IMR-90 (cell line): Measurements from ENCODE around the gene MDM2. TPM values are rescaled to one million over a fixed set of nuclear protein-coding genes. Genes with fewer than 3 reads are reported as not detected.
A peak's percentile ranks its signal among the peaks of the same experiment; 100 is the strongest.

ENCODE experiments used
- ATAC-seq: fragments of 200-7000 bp; cut with Tn5 transposase; 2 replicates; pipeline ENCODE4 v1.9.1; 2020; ENCODE audit warnings: low read depth, mild to moderate bottlenecking, moderate library complexity
- BruUV-seq: library from RNA; stranded (reverse); fragments of 400-500 nt; replicated peaks from 2 replicates; lab custom pipeline; 2021; lab: Mats Ljungman, UMichigan
- CTCF ChIA-PET: fragments of 300-600 bp; formaldehyde crosslinking; extraction: SDS; loops from one replicate; lab custom pipeline; 2021; ENCODE audit warnings: antibody characterized with exemption; lab: Yijun Ruan, JAX
- POLR2A ChIA-PET: fragments of 300-600 bp; sonication (Branson Sonifier 250); formaldehyde crosslinking; loops from one replicate; lab custom pipeline; 2022; ENCODE audit warnings: antibody characterized with exemption; ENCODE audit not compliant: unreplicated experiment; lab: Charles Lee
- DNase-seq: peaks from one replicate; pipeline ENCODE4 v3.0.0; 2013
- H2AFZ ChIP-seq: replicated peaks from 2 replicates; pipeline ENCODE3; 2013; ENCODE audit warnings: low read length, mild to moderate bottlenecking; ENCODE audit not compliant: poor library complexity
- H2AK5ac ChIP-seq: 2 replicates; pipeline ENCODE4 v1.6.1; 2013; ENCODE audit warnings: low read depth, low read length, inconsistent platforms
- H2AK9ac ChIP-seq: replicated peaks from 2 replicates; pipeline ENCODE3; 2013; ENCODE audit warnings: mild to moderate bottlenecking, low read depth, low read length, moderate library complexity; ENCODE audit not compliant: poor library complexity
- H2BK120ac ChIP-seq: 2 replicates; pipeline ENCODE4 v1.6.1; 2013; ENCODE audit warnings: low read depth, low read length, inconsistent platforms
- H2BK15ac ChIP-seq: 3 replicates; pipeline ENCODE4 v1.6.1; 2013; ENCODE audit warnings: low read depth, low read length, inconsistent platforms
- H2BK20ac ChIP-seq: 2 replicates; pipeline ENCODE4 v1.6.1; 2013; ENCODE audit warnings: low read depth, mild to moderate bottlenecking, inconsistent platforms, low read length, moderate library complexity
- H2BK5ac ChIP-seq: 2 replicates; pipeline ENCODE4 v1.6.1; 2013; ENCODE audit warnings: mild to moderate bottlenecking, low read depth, low read length, inconsistent platforms; ENCODE audit not compliant: poor library complexity, severe bottlenecking
- H3K14ac ChIP-seq: replicated peaks from 2 replicates; pipeline ENCODE4 v1.6.1; 2013; ENCODE audit warnings: low read depth, low read length, inconsistent platforms
- H3K18ac ChIP-seq: 2 replicates; pipeline ENCODE4 v1.6.1; 2013; ENCODE audit warnings: low read depth, low read length, control low read depth
- H3K23ac ChIP-seq: 2 replicates; pipeline ENCODE4 v1.6.1; 2013; ENCODE audit warnings: low read depth, low read length, inconsistent platforms
- H3K27ac ChIP-seq: 2 replicates; pipeline ENCODE4 v1.5.1; 2013; ENCODE audit warnings: mild to moderate bottlenecking, control low read depth, low read length; ENCODE audit not compliant: insufficient read depth
- H3K27me3 ChIP-seq: 2 replicates; pipeline ENCODE4 v1.6.1; 2013; ENCODE audit warnings: low read length; ENCODE audit not compliant: control insufficient read depth, insufficient read depth
- H3K36me3 ChIP-seq: 2 replicates; pipeline ENCODE4 v1.6.1; 2013; ENCODE audit warnings: low read length, mixed read lengths; ENCODE audit not compliant: control insufficient read depth, insufficient read depth
- H3K4ac ChIP-seq: 2 replicates; pipeline ENCODE4 v1.6.1; 2013; ENCODE audit warnings: low read depth, low read length, inconsistent platforms
- H3K4me1 ChIP-seq: 2 replicates; pipeline ENCODE4 v1.6.1; 2013; ENCODE audit warnings: low read length, mixed read lengths; ENCODE audit not compliant: control insufficient read depth, insufficient read depth
- H3K4me2 ChIP-seq: 2 replicates; pipeline ENCODE4 v1.6.1; 2013; ENCODE audit warnings: low read depth, mild to moderate bottlenecking, control low read depth, low read length, moderate library complexity
- H3K4me3 ChIP-seq: 2 replicates; pipeline ENCODE4 v1.5.1; 2013; ENCODE audit warnings: low read depth, mild to moderate bottlenecking, control low read depth, low read length, moderate library complexity; ENCODE audit not compliant: insufficient read depth
- H3K56ac ChIP-seq: 2 replicates; pipeline ENCODE4 v1.6.1; 2013; ENCODE audit warnings: low read length, inconsistent platforms; ENCODE audit not compliant: insufficient read depth; ENCODE audit errors: extremely low read depth
- H3K79me1 ChIP-seq, 2 experiments: 2 replicates each; pipeline ENCODE4 v1.6.1; 2013; ENCODE audit warnings: low read length in 2 of 2, inconsistent platforms in 1 of 2, low read depth in 1 of 2
- H3K9ac ChIP-seq: 2 replicates; pipeline ENCODE4 v1.6.1; 2013; ENCODE audit warnings: low read depth, low read length, control low read depth
- H3K9me1 ChIP-seq: 2 replicates; pipeline ENCODE4 v1.6.1; 2013; ENCODE audit warnings: low read length, inconsistent platforms; ENCODE audit not compliant: insufficient read depth
- H3K9me3 ChIP-seq: 2 replicates; pipeline ENCODE4 v1.6.1; 2013; ENCODE audit warnings: low read length; ENCODE audit not compliant: control insufficient read depth, insufficient read depth
- H4K20me1 ChIP-seq: 2 replicates; pipeline ENCODE4 v1.6.1; 2013; ENCODE audit warnings: low read length, inconsistent platforms; ENCODE audit not compliant: insufficient read depth
- H4K5ac ChIP-seq: 2 replicates; pipeline ENCODE4 v1.6.1; 2013; ENCODE audit warnings: mild to moderate bottlenecking, low read depth, low read length, control low read depth
- H4K8ac ChIP-seq, 2 experiments: 2 replicates each; pipeline ENCODE4 v1.6.1; 2013; ENCODE audit warnings: low read depth in 2 of 2, low read length in 2 of 2, control low read depth in 1 of 2, inconsistent platforms in 1 of 2
- H4K91ac ChIP-seq: 2 replicates; pipeline ENCODE4 v1.6.1; 2013; ENCODE audit warnings: low read depth, low read length, inconsistent platforms; ENCODE audit not compliant: insufficient read depth
- CEBPB ChIP-seq: IDR thresholded peaks from 2 replicates; pipeline ENCODE4 v1.6.1; 2012; ENCODE audit warnings: low read depth, low read length, improper control_type of control experiment
- WGBS, 2 experiments: methylation state at CpG; one replicate each; pipeline versions ENCODE4 v1.1.5 to v1.1.7; 2013; ENCODE audit warnings: missing lambda C conversion rate in 2 of 2; ENCODE audit not compliant: insufficient read length in 1 of 2; ENCODE audit errors: extremely low coverage in 2 of 2; 5-methylcytosine and 5-hydroxymethylcytosine counted together
- dilution Hi-C: fragments of 300-500 bp; cut with HindIII; formaldehyde crosslinking; loops from one replicate; pipeline ENCODE4 v1.14.3; 2018; ENCODE audit warnings: low sequenced_read_pairs; ENCODE audit not compliant: unreplicated experiment
- in situ Hi-C: fragments of 300-500 bp; cut with MboI; formaldehyde crosslinking; loops from 3 replicates; pipeline ENCODE4 v1.14.3; 2019; ENCODE audit warnings: low sequenced_read_pairs, inconsistent platforms, mixed read lengths
- intact Hi-C: fragments of 100-400 bp; cut with micrococcal nuclease; formaldehyde crosslinking; loops from 2 replicates; pipeline ENCODE4 v1.10.0; 2022
- polyA plus RNA-seq, 3 experiments: library from polyadenylated mRNA; depleted of rRNA; stranded (reverse); fragments of >200 nt; gene quantifications; 2 replicates each; pipeline ENCODE4 v1.2.3, GENCODE V29; 2012; ENCODE audit warnings: low replicate concordance in 1 of 3
- total RNA-seq: library from RNA; depleted of rRNA; stranded (reverse); fragments of >200 nt; gene quantifications from 2 replicates; pipeline ENCODE4 v1.2.3, GENCODE V29; 2012

MDM2 gene
- total and polyA plus RNA-seq, 2 of the 4 experiments (the other 2 are of a cell fraction), result 21.9 to 196 TPM

DNA sequence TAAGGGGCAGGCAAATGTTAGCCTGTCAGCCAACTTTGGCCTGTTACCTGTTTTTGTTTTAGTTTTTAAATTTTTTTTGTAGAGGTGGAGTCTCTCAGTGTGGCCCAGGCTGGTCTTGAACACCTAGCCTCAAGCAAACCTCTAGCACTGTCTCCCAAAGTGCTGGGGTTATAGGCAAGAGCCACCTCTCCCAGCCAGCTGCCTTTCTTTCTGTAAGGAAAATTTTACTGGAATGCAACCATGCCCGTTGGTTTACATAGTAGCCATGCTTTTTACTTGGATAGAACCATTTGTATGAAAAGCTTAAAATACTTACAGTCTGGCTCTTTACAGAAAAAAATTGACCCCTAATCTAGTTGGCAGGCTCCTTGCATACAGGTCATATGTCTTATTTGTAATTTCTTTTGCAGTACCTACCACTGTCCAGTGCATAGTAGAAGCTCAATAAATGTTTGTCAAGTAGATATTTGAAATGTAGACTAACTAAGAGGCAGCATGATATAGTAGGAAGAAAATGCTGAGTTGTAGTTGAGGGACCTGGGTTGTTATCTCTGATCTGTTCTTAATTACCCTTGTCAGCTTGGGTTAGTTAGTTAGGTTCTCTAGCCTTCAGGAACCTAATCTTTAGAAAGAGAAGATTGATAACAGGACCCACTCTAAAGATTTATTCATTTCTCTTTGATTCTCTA is 4.7 kb downstream of the MDM2 start:
- peaks cover 19 to 20% of the 10 kb centered on the region in 2 experiments for H3K79me1 ChIP-seq
- H3K56ac ChIP-seq, result no peak overlapping the region
- no peak overlapping the region; the same call in 1 of the 2 replicates for H3K14ac ChIP-seq
- H3K4me1 ChIP-seq, result peaks cover 2% of the 10 kb centered on the region; the same call in 1 of the 2 replicates
- H3K4me3 ChIP-seq, result no peak overlapping the region
- peaks cover 45% of the 10 kb centered on the region for H4K20me1 ChIP-seq
- POLR2A ChIA-PET, result interaction anchor here (0.6 kb wide), 1 partner anchor 37 kb away, joined by 6 read pairs; no protein-coding TSS in a partner anchor
- H4K8ac ChIP-seq, result no peak overlapping the region
- intact Hi-C loops, result no loop called here
- H3K27me3 ChIP-seq, result no peaks in the 10 kb centered on the region
- H3K23ac ChIP-seq, result no peak overlapping the region; the same call in 1 of the 2 replicates
- H2BK20ac ChIP-seq, result no peak overlapping the region
- no CpG with 5 or more reads among the region's 1 CpG for WGBS, 2 experiments
- no peak overlapping the region for H2AFZ ChIP-seq
- H3K27ac ChIP-seq, result no peak overlapping the region
- H2BK5ac ChIP-seq, result peak overlapping the region; percentile 9
- H4K91ac ChIP-seq, result no peak overlapping the region
- no peak overlapping the region for H2AK5ac ChIP-seq
- no peaks in the 10 kb centered on the region for H3K9me3 ChIP-seq
- H3K36me3 ChIP-seq, result peaks cover 45% of the 10 kb centered on the region
- H3K9ac ChIP-seq, result no peak overlapping the region
- in situ Hi-C loops, result no loop called here
- DNase-seq (no peak), ATAC-seq (no peak)
- H2BK120ac ChIP-seq, result no peak overlapping the region
- H2BK15ac ChIP-seq, result no peak overlapping the region
- CTCF ChIA-PET, result interaction anchor here (1.4 kb wide), 1 partner anchor 9 kb away, joined by 4 read pairs; no protein-coding TSS in a partner anchor
- H3K4me2 ChIP-seq, result peak overlapping the region; percentile 39; the same call in 1 of the 2 replicates
- no TSS peak for BruUV-seq
- TF ChIP-seq CEBPB, result no peak
- dilution Hi-C loops, result no loop called here
- no peak overlapping the region for H3K4ac ChIP-seq
- no peak overlapping the region for H2AK9ac ChIP-seq
- H3K18ac ChIP-seq, result no peak overlapping the region
- H3K9me1 ChIP-seq, result no peaks in the 10 kb centered on the region
- no peak overlapping the region for H4K5ac ChIP-seq
